Colon (tissue), 2 donors: ENCODE data around the gene ATP2B3.

Experiments used
- FAIRE-seq: peaks from 2 replicates; lab custom pipeline; 2012; peaks lifted over from hg19 to GRCh38; lab: Jason Lieb, UNC
- donor health status: control.
- donor health status: control.

The ATP2B3 gene

DNA sequence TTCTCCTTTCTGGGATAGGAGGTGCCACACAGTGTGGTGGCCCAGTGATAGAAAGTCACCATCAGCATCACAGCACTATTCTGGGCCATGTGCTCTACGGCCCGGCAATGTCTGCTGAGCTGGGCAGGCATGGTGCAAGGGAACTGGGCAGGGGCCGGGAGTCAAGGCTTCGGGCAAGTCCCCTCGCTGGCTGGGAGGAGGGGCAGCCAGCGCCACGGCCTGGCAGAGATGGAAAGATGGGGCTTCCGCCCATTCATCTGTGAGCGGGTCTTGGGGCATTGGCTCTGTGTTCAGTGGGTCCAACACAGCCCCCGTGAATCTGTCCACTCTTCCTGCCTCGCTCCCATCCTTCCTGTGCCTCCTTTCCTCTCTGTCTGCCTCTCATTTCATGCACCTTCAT lies 7.1 kb upstream of the ATP2B3 start:
- no peak for FAIRE-seq

DNA sequence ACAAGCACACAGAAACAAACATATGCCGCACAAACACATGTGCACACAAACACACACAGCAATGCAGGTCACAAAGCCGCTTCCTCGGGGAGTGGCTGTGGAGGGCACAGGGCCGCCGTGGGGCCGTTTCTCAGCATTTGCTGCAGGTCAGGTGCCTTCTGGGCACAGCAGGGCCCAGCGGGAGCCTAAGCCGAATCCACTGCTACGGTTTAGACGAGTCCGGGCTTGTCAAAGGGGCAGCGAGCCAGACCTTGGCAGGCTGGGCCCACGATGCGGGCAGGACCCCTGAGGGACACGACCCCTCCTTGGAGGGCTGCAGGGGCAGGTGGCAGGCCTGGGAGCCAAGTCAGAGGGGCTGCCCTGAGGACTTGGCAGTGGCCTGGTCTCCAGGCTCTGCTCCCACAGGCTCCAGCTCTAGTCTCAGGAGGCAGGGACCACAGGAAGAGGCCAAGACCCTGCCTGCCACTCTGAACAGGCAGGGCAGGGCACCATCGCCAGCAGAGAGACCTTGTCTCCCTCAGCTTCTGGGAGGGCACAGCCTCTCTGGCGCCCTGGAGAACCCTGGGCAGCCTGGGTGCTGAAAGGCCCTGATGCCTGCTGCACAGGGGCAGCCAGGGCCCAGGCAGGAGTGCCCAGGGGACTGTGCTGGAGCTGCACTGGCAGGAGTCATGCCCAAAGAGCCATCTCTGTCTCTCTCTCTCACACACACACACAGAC lies 5.5 kb upstream of the ATP2B3 start:
- no peak for FAIRE-seq

DNA sequence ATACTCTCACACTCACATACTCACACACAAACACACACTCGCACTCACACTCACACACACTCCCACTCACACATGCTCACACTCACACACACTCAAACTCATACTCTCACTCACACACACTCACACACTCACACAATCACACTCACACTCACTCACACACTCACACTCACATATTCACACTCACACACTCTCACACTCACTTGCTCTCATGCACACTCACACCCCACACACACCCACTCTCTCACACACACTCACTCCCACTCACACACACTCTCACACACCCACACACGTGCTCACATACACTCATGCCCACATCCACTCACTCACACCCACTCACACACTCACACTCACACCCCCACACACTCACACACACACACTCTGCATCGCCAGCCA lies 4.9 kb upstream of the ATP2B3 start:
- no peak for FAIRE-seq

DNA sequence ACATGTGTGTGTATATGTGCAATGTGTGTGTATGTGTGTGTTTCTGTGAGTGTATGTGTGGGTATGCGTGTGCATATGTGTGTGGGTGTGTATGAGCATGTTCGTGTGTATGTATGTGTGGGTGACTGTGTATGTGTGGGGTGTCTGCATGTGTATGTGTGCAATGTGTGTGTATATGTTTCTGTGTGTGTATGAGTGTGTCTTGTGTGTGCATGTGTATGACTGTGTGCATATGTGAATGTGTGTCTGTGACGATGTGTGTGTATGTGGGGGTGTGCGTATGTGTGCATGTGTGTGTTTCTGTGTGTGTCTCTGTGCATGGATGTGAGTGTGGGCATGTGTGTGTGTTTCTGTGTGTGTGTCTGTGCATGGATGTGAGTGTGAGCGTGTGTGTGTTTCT lies 4.2 kb upstream of the ATP2B3 start:
- no peak for FAIRE-seq

DNA sequence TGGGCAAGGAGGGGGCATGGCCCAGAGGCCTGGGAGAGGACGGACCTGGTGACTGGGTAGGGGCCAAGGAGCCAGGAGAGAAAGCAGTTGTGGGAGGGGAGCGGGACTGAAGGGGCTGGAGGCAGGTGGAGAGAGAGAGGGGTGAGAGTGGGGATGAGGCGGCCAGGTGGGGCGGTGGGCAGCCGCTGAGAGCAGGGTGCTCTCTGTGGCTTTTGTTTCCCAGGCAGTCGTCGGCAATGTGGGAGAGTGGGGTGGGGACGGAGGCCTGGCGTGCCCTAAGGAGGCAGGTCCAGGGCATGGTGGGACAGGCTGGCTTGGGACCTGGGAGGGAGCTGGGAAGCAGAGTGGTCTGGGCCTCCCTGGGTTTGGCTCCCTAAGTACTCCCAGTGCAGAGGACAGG lies 3.2 kb upstream of the ATP2B3 start:
- no peak for FAIRE-seq

DNA sequence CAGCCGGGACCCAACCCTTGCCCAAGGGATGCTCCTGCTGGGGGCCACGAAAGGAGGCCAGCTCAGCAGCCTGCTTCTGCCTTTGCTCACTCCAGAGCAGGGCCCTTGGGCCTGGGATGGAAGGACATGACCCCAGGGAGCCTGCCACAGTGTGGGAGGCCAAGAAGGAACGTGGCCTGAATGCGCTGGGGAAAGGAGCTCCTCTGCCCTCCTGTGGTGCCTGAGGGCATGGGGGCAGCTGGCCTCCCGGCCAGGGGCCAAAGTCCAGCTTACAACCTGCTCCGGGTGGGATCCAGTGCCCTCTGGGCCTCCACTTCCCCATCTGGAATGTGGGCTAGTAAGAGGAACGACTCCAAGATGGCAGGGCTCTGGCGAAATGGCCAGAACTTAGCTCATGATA lies 2.0 kb upstream of the ATP2B3 start:
- no peak for FAIRE-seq

DNA sequence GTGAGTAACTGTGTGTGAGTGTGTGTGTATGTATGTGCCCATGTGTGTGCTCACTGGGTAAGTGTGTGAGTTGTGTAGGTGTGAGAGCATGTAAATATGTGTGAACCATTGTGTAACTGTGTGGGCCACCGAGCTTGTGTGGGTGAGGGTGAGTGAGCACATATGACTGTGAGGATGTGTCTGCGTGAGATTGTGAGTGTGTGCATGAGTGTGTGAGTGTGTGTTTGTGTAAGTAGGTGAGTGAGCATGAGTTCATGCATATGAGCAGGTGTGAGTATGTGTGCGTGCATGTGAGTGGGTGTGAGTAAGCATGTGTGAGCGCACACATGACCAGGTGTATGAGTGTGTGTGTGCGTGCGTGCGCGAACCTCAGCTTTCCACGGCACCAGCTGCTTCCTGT lies 1.4 kb upstream of the ATP2B3 start:
- FAIRE-seq, result no peak

DNA sequence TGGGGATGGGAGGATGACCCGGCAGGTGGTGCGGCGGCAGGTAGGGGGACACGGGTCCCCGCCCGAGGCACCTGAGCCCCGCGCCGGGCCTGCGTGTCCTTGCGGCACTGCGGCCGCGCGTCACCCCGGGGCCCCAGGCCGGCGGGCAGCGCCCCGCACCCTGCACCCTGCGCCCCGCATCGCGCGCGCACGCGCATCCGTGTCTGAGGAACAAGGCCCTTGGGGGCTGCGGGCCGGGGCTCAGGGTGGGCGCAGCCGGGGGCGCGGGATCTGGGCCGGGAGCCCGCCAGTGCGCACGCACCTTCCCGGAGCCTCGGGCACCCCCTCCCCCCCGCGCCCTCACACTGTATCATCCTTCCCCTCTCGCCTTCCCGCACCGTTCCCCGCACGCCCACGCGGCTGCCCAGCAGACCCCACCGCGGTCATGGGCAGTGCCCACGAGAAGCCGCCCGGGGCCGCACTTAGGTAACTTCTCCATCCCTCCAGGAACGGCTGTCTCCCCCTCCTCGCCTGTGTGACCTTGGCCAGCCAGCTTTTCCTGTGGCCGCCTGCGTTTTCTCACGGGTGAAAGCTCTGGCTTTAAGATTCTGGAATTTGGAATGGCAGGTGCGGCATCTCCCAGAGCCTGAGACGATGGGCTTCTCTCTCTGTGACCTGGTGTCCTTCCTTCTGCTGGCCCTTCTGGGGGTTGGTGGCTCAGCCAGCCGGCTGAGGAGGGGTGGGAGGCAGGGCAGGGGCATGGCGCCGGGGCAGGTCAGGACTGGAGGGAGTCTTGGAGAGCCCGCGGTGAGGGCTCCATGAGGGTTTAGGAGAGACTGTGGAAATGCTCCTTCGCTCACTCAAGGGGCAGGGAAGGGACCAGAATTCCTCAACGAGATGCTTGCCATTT lies 748 bp downstream of the ATP2B3 start:
- FAIRE-seq, result no peak

DNA sequence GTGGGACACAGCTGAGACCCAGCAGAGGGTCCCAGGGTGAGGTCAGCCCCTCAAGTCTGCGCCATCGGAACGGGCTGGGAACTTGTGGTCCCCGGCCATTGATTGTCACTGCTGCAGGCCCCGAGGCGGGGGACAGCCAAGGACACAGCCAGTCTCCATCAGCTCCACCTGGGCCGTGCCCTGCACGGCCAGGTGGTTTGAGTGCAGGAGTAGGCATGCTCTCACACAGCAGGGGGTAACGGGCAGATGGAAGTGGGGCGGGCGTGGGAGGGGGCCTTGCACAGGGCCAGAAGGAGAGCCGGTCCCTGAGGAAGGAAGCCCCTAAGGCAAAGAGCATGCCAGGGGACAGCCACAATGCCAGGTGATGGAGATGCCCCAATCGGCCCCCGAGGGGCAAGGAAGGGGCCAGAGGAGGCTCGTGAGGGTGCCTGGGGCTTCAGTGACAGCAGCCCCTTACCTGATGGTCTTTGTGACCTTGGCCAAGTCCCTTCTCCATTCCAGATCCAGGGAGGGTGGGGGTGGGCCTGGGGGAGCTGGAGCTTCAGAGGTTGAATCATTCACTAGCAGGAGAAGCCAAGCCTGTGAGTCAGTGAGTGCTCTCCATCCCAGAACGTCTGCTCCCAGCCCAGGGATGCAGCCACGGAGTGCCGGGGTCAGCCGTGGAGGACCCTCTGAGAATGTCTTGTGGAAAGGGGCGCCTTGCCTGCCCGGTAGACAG lies 2.3 kb downstream of the ATP2B3 start:
- FAIRE-seq, result no peak

DNA sequence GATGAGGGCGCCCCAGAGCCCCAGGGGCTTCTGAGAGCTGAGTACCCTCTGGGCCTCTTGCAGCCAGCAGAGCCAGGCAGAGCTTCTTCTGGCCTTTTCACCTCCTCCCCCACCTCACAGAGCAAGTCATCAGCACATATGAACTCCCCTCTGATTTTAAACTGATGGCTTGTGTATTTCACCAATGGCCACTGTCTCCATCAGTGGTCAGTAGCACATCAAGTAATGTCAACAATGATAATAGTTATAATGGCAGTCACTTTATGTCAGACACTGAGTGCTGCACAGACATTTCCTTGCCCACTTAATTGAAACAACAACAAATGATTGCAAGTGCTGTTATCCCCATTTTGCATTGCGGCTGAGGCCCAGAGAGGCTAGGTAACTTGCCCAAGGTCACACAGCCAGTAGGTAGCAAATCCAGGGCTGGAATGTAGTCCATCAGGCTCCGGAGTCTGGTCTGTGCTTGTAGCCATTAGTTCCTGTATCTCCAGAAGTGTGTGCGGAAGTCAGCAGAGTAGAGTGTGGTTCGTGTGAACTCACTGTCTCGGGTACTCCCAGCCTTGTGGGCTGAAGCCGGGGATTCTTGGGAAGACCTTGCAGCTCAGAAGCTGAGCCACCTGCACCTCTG lies 3.0 kb downstream of the ATP2B3 start:
- no peak for FAIRE-seq

DNA sequence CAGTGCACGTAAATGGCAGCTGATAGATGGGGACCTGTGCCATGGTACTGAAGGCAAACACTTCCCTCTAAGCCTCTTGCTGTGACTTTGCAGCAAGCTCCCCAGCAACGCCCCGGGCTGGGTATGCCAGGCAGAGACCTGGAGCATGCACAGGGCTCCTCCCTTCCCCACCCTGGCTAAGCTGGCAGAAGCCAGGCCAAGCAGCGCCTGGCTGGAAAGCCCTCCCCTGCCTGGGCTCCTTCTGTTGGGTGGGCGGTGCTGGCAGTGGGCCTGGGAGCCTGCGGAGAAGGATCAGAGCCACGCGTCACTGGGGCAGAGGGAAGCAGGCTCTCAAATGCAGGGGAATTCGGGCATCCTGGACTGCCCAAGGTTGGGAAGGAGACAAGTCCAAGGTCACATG lies 3.6 kb downstream of the ATP2B3 start:
- no peak for FAIRE-seq

DNA sequence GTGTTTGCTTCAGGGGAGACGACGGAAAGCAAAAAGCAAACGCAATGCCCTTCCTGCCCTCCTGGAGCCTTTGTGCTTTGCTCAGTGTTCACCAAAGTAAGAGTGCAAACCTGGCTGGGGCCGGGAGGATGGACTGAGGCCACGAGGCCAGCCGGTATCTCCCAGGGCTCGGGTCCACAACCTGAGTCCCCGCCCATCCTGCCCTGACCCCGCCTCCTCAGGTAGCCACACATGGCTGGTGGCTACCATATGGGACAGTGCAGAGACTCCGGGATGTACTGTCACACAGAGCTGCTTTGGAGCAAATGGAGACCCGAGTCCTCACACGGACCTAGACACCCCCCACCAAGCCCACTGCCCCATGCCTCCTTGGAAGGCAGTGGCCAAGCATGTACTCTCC lies 4.8 kb downstream of the ATP2B3 start:
- FAIRE-seq, result no peak

DNA sequence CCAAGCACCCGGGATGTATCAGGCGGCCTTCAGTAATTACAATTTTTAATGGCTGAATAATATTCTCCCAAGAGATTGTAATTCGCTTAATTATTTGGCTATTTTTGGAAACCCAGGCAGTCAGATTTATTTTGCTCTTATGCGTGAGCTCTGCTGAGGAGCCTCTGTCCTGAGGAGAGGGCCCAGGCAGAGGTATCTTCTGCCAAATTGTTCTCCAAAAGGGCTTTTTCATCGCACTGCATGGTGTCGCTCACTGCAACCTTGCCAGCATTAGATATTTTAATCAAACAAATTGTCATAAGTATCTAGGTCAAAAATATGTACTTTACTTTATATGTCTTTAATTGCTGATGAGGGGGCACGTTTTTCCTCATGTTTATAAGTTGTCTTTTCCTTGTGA lies 5.8 kb downstream of the ATP2B3 start:
- FAIRE-seq, result no peak

DNA sequence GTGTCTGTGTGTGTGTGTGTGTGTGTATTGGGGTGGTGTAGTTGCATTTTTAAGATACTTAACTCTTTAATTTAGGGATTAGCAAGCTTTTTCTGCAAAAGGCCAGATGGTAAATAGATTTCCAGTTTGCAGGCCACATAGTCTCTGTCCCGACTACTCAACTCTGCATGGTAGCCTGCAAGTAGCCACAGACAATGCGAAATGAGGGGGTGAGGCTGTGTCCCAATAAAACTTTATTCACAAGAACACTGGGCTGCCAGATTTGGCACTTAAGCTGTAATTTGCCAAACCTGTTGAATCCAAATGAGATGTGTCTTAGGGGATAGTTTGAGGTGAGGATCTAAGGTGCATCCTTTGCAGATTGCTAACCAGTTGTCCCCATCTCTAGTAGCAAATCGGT lies 6.8 kb downstream of the ATP2B3 start:
- FAIRE-seq, result no peak

DNA sequence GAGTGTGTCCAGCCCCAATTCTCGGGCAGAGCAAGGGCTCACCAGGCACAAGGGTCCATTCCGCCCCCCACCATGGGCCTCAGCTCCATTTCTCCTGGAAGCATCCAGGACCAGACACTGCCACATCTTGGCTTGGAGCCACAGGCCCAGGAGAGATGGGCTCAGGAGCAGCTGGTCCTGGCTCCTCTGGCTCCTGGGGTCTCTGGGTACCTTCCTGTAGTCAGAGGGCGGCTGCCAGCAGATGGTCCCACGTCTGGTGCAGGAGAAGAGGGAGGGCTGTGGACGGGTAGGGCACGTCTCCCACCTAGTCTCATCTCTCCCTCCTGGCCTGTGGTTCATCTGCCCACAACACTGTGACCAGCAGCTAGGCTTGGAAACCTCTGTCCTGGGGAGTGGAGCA lies 8.0 kb downstream of the ATP2B3 start:
- FAIRE-seq, result no peak

DNA sequence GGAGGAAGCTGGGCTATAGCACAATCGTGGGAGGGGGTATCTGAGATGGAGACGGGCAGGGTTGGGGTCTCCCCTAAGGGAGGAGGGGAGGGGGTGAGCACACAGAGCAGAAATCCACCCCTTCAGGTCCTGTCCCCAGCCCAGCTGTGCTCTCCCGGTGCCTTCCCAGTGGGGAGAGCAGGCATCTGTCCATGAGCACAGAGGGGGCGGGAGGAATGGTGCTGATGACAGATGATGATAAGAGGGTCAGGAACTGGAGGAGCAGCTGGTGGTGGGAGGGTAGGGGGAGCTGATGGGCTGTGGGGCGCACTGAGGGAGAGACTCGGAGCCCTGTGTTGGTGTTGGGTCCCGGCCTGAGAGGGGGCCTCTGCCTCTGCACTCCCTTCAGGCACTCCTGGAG lies 8.6 kb downstream of the ATP2B3 start:
- no peak for FAIRE-seq

DNA sequence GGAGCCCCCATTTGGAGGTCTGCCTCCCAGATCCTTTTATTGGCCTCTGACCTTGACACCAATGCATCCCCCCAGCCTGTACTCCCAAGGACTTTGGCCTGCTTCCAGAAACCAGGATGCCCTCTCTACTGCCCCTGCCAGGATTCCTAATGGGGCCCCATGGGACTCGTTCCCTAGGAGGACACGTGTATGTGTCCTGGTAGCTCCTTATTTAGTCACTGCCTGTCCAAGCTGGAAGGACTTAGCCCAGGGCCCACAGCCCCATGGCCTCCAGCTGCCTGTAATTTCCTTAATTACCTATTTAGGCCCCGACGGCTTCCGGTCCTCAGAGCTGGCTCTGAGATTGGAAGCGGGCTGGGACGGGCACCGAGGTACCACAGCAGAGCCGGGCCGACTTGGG lies 9.4 kb downstream of the ATP2B3 start:
- FAIRE-seq, result no peak

DNA sequence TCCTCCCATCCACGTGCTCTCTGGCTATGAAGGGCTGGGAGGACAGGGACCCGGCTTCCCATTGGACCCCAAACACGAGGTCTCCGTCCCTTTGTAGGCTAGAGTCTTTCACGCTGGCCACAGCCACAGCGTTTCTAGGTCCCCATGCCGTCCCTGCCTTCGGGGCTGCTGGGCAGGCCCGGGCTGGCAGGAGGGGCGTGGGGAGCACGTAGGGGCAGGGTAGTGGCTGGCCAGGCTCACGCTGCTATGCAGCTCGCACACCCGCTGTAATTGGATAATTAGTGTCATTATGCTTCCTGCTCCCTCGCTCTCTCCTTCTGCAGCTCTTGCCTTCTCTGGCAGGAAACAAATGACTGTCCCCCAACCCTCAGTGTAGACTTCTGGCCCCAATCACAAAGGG lies 9.8 kb downstream of the ATP2B3 start:
- FAIRE-seq, result no peak

DNA sequence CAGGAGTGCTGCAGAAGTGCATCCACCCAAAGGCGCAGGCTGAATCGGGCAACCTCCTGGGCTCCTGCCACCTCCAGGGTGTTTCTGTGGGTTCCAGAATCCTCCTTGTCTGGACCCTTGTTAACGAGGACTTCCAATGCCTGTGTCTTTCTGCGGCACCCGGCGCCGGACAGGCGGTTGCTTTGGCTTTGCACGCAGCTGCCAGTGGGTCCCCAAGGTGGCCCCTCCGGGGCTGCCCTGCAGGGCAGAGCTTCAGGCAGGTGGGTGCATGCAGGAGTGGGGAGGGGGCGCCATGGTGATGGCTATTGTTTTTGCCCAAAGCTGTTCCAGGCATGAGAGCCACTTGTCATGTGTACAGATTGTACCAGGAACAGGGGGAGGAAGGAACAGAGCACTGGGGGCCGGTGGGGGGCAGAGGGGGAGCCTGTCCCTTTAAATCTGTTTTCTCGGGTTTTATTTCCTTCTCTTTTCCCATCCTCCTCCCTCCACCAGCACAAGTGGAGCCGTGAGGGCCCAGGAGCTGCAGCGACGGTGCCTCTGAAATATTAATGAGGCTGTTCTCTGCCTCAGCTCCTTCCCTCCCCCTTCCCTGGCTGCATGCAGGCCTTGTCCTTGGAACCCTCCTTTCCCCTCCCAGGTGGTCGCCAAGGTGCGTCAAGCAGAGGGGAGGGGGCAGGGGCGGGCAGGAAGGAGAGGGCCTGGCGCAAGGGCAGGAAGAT lies 13.1 kb downstream of the ATP2B3 start:
- no peak for FAIRE-seq

DNA sequence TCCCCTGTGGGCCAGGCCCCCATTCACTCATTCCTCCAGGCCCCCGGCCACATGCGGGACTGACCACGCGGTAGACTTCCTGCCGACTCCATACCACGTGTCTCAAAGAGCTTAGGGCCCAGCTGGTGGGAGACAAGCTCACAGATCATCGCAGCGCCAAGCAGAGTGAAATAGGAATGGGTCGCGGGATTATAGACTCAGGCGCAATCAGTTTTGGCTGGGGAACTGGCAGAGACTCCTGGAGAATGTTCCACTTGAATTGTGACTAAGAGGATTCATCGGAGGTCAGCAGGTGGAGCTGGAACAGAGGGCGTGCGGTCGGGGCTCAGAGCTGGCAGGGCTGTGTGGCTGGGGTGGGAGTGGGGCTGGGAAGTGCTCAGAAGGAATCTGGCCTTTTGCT lies 15.6 kb downstream of the ATP2B3 start:
- no peak for FAIRE-seq

DNA sequence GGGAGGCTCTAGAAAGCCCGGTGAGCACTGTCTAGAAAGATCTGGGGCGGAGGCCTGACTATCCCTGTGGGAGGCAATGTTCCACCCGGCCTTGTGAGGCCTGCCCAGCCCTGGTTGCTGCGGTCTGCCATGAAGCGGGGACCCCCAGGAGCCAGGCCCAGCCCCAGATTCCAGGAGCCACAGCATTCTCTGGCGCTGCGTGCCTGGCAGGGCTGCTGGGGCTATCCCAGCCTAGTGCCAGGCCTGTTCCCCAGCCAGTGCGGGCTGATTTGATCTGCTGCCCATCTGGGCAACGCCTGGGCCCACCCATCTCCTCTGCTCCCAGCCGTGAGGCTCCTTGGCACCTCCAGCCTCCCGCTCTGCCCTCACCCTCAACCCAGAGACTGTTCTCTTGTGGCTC lies 19.6 kb downstream of the ATP2B3 start:
- FAIRE-seq, result no peak
